Mucosa of descending colon (tissue), 3 donors: ENCODE measurements around the gene GZF1. TPM values are rescaled to one million over a fixed set of nuclear protein-coding genes. Genes with fewer than 3 reads are reported as not detected.

Experiments
- ATAC-seq: fragments of 200-7000 bp; cut with Tn5 transposase; one replicate; pipeline ENCODE4 v1.9.1; 2020; ENCODE audit warnings: mild to moderate bottlenecking, moderate library complexity
- DNase-seq, 3 donors: peaks; one replicate each; pipeline ENCODE4 v3.0.0-alpha.2; 2020
- H3K36me3 ChIP-seq: fragments of 200-600 bp; one replicate; pipeline ENCODE4 v1.8.0; 2021; ENCODE audit warnings: low read depth, mild to moderate bottlenecking
- H3K4me1 ChIP-seq: fragments of 200-600 bp; one replicate; pipeline ENCODE4 v1.8.0; 2021; ENCODE audit warnings: low read depth, mild to moderate bottlenecking
- H3K4me3 ChIP-seq: fragments of 200-600 bp; one replicate; pipeline ENCODE4 v1.8.0; 2021; ENCODE audit warnings: mild to moderate bottlenecking
- H3K9me3 ChIP-seq: fragments of 200-600 bp; one replicate; pipeline ENCODE4 v1.8.0; 2021; ENCODE audit warnings: mild to moderate bottlenecking
- CTCF ChIP-seq: fragments of 200-600 bp; IDR thresholded peaks from one replicate; pipeline ENCODE4 v1.8.0; 2022; ENCODE audit warnings: antibody characterized with exemption, mild to moderate bottlenecking
- intact Hi-C, 2 donors: fragments of 100-400 bp; cut with DNase I in 1 of 2; cut with micrococcal nuclease in 1 of 2; formaldehyde crosslinking; loops; one replicate each; pipeline versions ENCODE4 v1.11.0 to v1.11.1; 2022; cut with DNase I, micrococcal nuclease
- long read RNA-seq, 2 donors: library from polyadenylated mRNA; unstranded; transcript quantifications; one replicate each; pipeline ENCODE4 v2.0.0, GENCODE V29; 2019 to 2021
- total RNA-seq, 3 donors: library from RNA; stranded (reverse); fragmentation: NEBNext Ultra II Directional in 2 of 3; extraction: Animal tissue kit (Norgen Biotek cat#: 25700) in 2 of 3; gene quantifications; one replicate each; pipeline versions ENCODE4 v1.2.1 to v1.2.4, GENCODE V29; 2021 to 2023
- donor health status: DM: no; HTN: no; CAD: no; lungs with moderate emphysema.
- donor health status: DM: no; HTN: no; CAD: no.
- donor health status: DM: no; HTN: yes; CAD: no.

GZF1 gene
- 10 to 100 TPM in 1 of 3 donors, 1 to 10 TPM in 2; 5.8 to 16.2 (median 9.3) TPM for total RNA-seq
- long read RNA-seq, donor 1, full-length matches to known transcripts, result 11 of 25 reads
- long read RNA-seq, donor 1, partial matches to known transcripts, result 4 of 25 reads
- long read RNA-seq, donor 1, other reads (novel, unspliced or antisense), result 10 of 25 reads
- long read RNA-seq, donor 2, full-length matches to known transcripts, result 1 of 3 reads
- long read RNA-seq, donor 2, partial matches to known transcripts, result 1 of 3 reads
- long read RNA-seq, donor 2, other reads (novel, unspliced or antisense), result 1 of 3 reads

DNA sequence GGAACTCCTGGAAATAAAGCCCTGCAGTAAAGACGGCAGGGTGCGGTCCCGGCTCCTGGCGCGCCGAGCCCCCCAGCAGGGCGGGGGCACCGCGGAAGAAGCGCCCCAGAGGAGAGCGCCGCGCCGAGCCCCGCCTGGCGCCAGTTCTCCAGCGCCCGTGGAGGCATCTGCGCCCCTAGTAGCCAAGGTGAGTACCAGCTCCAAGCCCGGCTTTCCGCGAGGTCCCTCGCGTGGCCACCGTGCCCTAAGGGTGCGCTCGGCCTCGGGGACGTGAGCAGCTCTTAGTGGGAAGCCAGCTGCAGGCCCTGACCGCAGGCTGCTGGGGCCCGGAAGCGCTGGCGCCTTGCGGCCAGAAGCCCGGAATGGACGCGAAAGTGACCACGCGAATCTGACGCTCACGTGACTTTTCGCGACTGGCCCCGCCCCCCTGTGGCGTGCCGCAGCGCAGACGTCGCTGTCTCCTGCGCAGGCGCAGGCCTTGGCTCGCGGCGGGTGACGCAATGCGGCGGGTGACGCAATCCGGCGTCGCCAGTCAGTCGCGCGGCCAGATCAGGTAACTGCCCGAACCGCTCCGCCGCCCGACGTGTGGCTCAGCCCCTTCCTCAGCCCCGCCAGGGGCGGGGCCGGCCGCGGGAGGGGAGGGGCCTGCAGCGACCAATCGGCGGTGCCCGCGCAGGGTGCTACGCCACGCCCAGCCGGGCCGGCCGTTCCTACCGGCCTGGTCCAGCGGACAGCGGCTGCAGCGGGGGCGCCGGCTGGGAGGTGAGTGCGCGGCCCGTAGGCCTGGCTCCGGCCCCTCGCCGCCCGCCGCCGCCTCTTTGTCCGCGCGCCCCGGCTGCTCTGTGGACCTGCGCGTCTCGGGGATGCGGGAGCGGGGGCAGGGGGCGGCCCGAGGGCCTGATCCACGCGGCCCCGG is at the start of gene GZF1:
Gene GZF1 (plus strand): TSS at position 707 of the 916 bp plus-strand sequence. CDS start 2,202 bp downstream, outside the sequence.
- peak; percentile 97 to 100 (median 99) for DNase-seq
- no peaks in the 10 kb centered on the region for H3K9me3 ChIP-seq
- H3K36me3 ChIP-seq, result no peaks in the 10 kb centered on the region
- H3K4me1 ChIP-seq, result peaks cover 42% of the 10 kb centered on the region
- peak; percentile 18 for TF ChIP-seq CTCF
- H3K4me3 ChIP-seq, result peak within 1 kb of the TSS; percentile 91
- ATAC-seq, result peak; percentile 86
- intact Hi-C loops, result no loop called here

DNA sequence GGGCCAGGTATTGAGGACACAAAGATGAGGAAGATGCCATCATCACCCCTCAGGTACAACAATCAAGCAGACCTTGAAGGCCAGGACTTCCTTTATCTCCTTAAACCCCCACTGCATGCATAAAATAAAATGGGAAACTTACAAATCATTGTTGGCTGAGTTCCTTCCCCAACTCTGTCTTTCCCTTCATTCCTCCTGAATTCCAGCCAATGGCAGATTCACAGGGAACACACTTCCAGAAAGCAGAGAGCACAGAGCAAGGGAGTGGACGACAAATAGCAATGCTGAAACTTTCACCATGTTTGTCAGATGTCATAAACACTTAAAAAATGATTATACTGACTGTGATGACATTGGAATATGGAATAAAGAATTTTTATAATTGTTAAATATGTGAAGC is 48.7 kb upstream of the GZF1 start:
- Histone ChIP-seq H3K4me1 (no peaks in the 10 kb centered on the region), H3K4me3 (no peak overlapping the region), H3K9me3 (no peaks in the 10 kb centered on the region), H3K36me3 (no peaks in the 10 kb centered on the region)
- TF ChIP-seq CTCF, result no peak
- DNase-seq (no peak), ATAC-seq (no peak)
- intact Hi-C loops, result no loop called here

DNA sequence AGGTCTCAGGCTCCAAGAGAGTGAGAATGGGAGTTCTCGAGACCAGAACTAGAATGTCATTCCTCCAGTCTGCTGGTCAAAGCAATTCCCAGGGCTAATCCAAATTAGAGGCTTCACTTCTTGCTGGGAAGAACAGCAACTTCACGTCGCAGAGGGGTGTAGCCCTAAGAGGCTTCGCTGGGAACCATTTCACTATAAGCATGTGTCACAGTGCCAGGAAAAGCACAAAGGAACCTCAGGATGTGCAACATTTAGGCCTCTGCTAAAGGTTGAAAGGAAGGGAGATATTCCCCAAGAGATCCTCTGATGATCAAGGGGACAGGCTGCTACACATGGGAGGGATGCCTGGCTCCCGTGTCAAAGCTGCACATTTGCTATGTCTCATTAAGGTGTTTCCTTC is 47.3 kb upstream of the GZF1 start:
- no peak for TF ChIP-seq CTCF
- no peak for DNase-seq
- intact Hi-C loops, result no loop called here
- ATAC-seq, result no peak
- no peaks in the 10 kb centered on the region for H3K4me1 ChIP-seq
- no peak overlapping the region for H3K4me3 ChIP-seq
- no peaks in the 10 kb centered on the region for H3K36me3 ChIP-seq
- no peaks in the 10 kb centered on the region for H3K9me3 ChIP-seq

GRCh38 chr20:23315099-23315498 is 46.9 kb upstream of the GZF1 start:
- DNase-seq, result no peak
- peak; percentile 26 for ATAC-seq
- Histone ChIP-seq H3K36me3 (no peaks in the 10 kb centered on the region), H3K9me3 (no peaks in the 10 kb centered on the region), H3K4me1 (no peaks in the 10 kb centered on the region), H3K4me3 (no peak overlapping the region)
- intact Hi-C loops, result no loop called here
- no peak for TF ChIP-seq CTCF

DNA sequence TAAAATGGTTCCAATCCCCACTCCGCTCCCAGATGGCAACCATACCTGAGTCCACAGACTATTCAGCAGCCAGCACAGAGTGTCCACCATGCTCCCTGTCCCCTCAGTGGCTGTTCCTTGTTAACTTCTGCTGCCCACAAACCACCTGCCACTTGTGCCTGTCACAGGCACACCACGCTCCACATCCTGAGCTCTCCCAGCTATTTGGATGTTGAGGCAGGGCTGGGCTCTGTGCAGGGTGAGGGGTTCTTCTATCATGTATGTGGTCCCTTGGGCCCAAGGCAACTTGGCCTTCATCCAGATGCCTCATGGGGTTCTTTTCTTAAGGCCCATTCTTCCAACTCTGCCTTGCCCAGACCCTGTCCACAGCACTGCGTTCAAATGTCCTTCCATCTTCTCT is 45.4 kb upstream of the GZF1 start:
- H3K36me3 ChIP-seq, result no peaks in the 10 kb centered on the region
- DNase-seq (no peak), ATAC-seq (no peak)
- no peak overlapping the region for H3K4me3 ChIP-seq
- no peak for TF ChIP-seq CTCF
- H3K4me1 ChIP-seq, result no peaks in the 10 kb centered on the region
- intact Hi-C loops, result no loop called here
- H3K9me3 ChIP-seq, result no peaks in the 10 kb centered on the region
